Measurements from ENCODE around the gene RNASET2. TPM values are rescaled to one million over a fixed set of nuclear protein-coding genes. Genes with fewer than 3 reads are reported as not detected.

Gene RNASET2
- polyA plus RNA-seq, 3 donors: 432 to 562 (median 493) TPM

- no peaks in the 10 kb centered on the region for H3K9me3 Mint-ChIP-seq
- Histone ChIP-seq H3K36me3 (replicated peaks in 1 of 2; ENCODE audit: control insufficient read depth in 1 of 2, insufficient read depth in 2 of 2, low read length in 2 of 2) (peaks cover 13 to 26% of the 10 kb centered on the region in 2 donors), H3K27me3 (ENCODE audit: control insufficient read depth in 2 of 2, insufficient read depth in 2 of 2, low read length in 2 of 2) (no peaks in the 10 kb centered on the region), H3K4me3 (replicated peaks in 1 of 3; ENCODE audit: low read depth in 2 of 3, low read length in 3 of 3) (no peak overlapping the region), H3K27ac (ENCODE audit: low read depth in 1 of 2, low read length in 2 of 2) (no peak overlapping the region), H3K9ac (ENCODE audit: insufficient read depth, low read length, poor library complexity, severe bottlenecking) (no peak overlapping the region), H2AFZ (ENCODE audit: insufficient read depth, low read depth, low read length, poor library complexity, severe bottlenecking) (no peak overlapping the region), H3K4me2 (replicated peaks; ENCODE audit: extremely low read depth, low read length, poor library complexity, severe bottlenecking) (no peak overlapping the region), H3K9me3 (replicated peaks in 1 of 2; ENCODE audit: control insufficient read depth in 1 of 2, insufficient read depth in 1 of 2, low read length in 2 of 2) (no peaks in the 10 kb centered on the region), H3K79me2 (ENCODE audit: insufficient read depth, low read length) (peaks cover 77% of the 10 kb centered on the region), H3K4me1 (ENCODE audit: control insufficient read depth in 1 of 2, insufficient read depth in 2 of 2, low read length in 2 of 2) (peaks cover 20 to 21% of the 10 kb centered on the region in 2 donors), H4K20me1 (ENCODE audit: insufficient read depth, low read length) (peaks cover 6% of the 10 kb centered on the region)
- peaks cover 8 to 12% of the 10 kb centered on the region in 2 donors for H3K36me3 Mint-ChIP-seq
- H3K27ac Mint-ChIP-seq: peak overlapping the region in 3 of 7 donors; percentile 21 to 64 (median 62)
- intact Hi-C loops (cut with micrococcal nuclease): loop anchor here in 1 of 2 donors (5.0 kb wide), 2 partner anchors 47 to 373 kb away; partner anchors contain the start of gene RPS6KA2
- WGBS (ENCODE audit: insufficient coverage): no CpG with 5 or more reads among the region's 2 CpGs
- peaks cover 28% of the 10 kb centered on the region for H3K4me1 Mint-ChIP-seq
- TF ChIP-seq CTCF (IDR thresholded peaks at IDR 0.05): no peak
- no peaks in the 10 kb centered on the region for H3K27me3 Mint-ChIP-seq (ENCODE audit: low read depth in 3 of 3)
- no peak overlapping the region for H3K4me3 Mint-ChIP-seq
- no peak for DNase-seq
Measured at GRCh38 chr6:167000759-167001158, 44.4 kb upstream of the RNASET2 start.

DNA sequence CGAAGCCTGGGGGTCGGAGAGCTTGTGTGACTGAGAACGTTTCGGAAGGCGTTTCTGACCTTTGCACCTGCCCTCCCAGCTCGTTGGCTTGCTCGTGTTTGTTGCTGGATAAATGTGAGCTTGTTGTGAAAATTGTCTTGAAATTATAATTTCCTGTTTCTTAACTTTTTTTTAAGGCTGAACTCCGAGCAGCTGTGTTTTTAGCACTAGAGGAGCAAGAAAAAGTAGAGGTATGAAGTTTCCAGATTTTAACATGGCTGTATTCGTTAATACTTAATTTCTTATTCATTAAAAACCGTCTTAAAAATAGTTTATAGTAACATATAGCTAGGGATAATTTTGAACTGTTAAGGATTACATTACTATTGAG, 43.5 kb upstream of the RNASET2 start:
- Histone ChIP-seq H3K36me3 (replicated peaks in 1 of 2; ENCODE audit: control insufficient read depth in 1 of 2, insufficient read depth in 2 of 2, low read length in 2 of 2) (peaks cover 4 to 18% of the 10 kb centered on the region in 2 donors), H3K9me3 (replicated peaks in 1 of 2; ENCODE audit: control insufficient read depth in 1 of 2, insufficient read depth in 1 of 2, low read length in 2 of 2) (no peaks in the 10 kb centered on the region), H3K4me3 (replicated peaks in 1 of 3; ENCODE audit: low read depth in 2 of 3, low read length in 3 of 3) (peak overlapping the region; percentile 53 to 99 (median 63)), H2AFZ (ENCODE audit: insufficient read depth, low read depth, low read length, poor library complexity, severe bottlenecking) (peak overlapping the region; percentile 95), H3K9ac (ENCODE audit: insufficient read depth, low read length, poor library complexity, severe bottlenecking) (peak overlapping the region; percentile 80), H3K4me1 (ENCODE audit: control insufficient read depth in 1 of 2, insufficient read depth in 2 of 2, low read length in 2 of 2) (peaks cover 20 to 21% of the 10 kb centered on the region in 2 donors), H3K27me3 (ENCODE audit: control insufficient read depth in 2 of 2, insufficient read depth in 2 of 2, low read length in 2 of 2) (no peaks in the 10 kb centered on the region), H4K20me1 (ENCODE audit: insufficient read depth, low read length) (peaks cover 6% of the 10 kb centered on the region), H3K79me2 (ENCODE audit: insufficient read depth, low read length) (peaks cover 82% of the 10 kb centered on the region), H3K4me2 (replicated peaks; ENCODE audit: extremely low read depth, low read length, poor library complexity, severe bottlenecking) (peak overlapping the region; percentile 92), H3K27ac (ENCODE audit: low read depth in 1 of 2, low read length in 2 of 2) (peak overlapping the region in 1 of 2 donors; percentile 80)
- 0% methylated on average over 5 of the region's 10 CpGs for WGBS (ENCODE audit: insufficient coverage)
- no peak for DNase-seq
- Mint-ChIP-seq H3K4me1 (peaks cover 28% of the 10 kb centered on the region), H3K9me3 (no peaks in the 10 kb centered on the region), H3K27me3 (ENCODE audit: low read depth in 3 of 3) (no peaks in the 10 kb centered on the region), H3K4me3 (peak overlapping the region; percentile 84 to 89), H3K27ac (peak overlapping the region; percentile 8 to 87 (median 69)), H3K36me3 (peaks cover 5 to 7% of the 10 kb centered on the region in 2 donors)
- TF ChIP-seq CTCF (IDR thresholded peaks at IDR 0.05): no peak
- intact Hi-C loops (cut with micrococcal nuclease): loop anchor here (2.0 to 10.0 kb wide), 5 partner anchors 43 to 373 kb away; partner anchors contain the start of genes RNASET2 (in 2 of the 2) and RPS6KA2 (in 1 of the 2)

Measured in CD14-positive monocyte (primary cell).